Measurements from ENCODE around the gene PIGK.

PIGK gene

DNA sequence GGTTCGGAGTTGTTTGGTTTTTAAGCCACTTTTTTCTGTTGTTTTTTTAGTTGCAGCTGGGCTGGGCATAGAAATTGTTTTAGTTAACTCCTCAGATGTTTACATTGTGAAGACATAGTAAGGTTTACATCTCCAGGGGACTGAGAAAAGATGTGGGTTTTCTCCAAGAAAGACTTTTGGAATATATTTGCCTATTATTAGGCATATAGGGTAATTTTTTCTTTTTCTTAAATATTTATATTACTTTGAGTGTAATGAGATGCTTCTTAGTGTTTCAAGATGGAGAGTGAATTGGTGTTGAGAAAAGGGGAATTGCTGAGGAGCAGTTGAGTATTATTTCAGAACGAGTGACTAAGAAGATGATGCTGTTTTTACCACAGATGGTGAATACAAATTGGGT, 26.6 kb upstream of the PIGK start:
- DNase-seq (ENCODE audit: low read depth, low spot score): no peak
- in situ Hi-C loops (cut with HindIII; ENCODE audit: low sequenced_read_pairs): no loop called here
- H3K4me3 ChIP-seq (ENCODE audit: low read depth, low read length): no peak overlapping the region
- TF ChIP-seq, protein P1, sequence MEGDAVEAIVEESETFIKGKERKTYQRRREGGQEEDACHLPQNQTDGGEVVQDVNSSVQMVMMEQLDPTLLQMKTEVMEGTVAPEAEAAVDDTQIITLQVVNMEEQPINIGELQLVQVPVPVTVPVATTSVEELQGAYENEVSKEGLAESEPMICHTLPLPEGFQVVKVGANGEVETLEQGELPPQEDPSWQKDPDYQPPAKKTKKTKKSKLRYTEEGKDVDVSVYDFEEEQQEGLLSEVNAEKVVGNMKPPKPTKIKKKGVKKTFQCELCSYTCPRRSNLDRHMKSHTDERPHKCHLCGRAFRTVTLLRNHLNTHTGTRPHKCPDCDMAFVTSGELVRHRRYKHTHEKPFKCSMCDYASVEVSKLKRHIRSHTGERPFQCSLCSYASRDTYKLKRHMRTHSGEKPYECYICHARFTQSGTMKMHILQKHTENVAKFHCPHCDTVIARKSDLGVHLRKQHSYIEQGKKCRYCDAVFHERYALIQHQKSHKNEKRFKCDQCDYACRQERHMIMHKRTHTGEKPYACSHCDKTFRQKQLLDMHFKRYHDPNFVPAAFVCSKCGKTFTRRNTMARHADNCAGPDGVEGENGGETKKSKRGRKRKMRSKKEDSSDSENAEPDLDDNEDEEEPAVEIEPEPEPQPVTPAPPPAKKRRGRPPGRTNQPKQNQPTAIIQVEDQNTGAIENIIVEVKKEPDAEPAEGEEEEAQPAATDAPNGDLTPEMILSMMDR (IDR thresholded peaks at IDR 0.05; ENCODE audit: low read depth, low read length): no peak

DNA sequence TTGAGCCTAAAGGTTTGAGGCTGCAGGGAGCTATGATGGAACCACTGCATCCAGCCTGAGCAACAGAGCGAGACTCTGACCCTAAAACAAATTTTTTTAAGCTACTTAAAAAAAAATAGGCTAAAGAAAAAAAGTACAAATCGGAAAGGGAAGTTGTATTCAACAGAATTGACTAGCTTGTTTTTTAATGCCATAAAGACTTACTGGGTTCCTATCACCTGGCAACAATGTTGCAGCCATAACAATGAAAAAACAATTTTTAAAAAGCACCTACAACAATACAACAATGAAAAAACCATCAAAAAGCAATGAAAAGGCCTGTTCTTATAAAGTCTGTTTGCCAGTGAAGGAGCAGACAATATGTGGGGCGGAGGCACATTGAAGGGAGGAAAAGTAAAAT, 20.1 kb upstream of the PIGK start:
- in situ Hi-C loops (cut with HindIII; ENCODE audit: low sequenced_read_pairs): no loop called here
- TF ChIP-seq, protein P1 (IDR thresholded peaks at IDR 0.05; ENCODE audit: low read depth, low read length): no peak
- DNase-seq (ENCODE audit: low read depth, low spot score): no peak
- no peak overlapping the region for H3K4me3 ChIP-seq (ENCODE audit: low read depth, low read length)

DNA sequence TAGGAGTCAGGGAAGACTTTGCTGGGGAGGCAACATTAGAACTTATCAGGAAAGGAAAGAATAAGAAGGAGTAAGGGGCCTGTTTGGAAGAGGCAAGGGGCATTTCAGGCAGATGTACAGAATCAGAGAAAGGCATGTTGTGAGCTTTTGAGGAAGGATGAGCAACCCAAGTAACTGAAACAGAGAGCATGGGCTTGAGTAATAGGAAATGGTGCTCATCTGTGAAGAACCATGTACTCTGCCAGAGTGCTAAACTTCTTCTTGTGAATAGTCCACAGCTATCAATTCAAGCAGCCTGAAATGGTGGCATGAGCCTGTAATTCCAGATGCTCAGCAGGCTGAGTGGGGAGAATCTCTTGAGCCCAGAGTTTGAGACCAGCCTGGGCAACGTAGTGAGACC, 19.2 kb upstream of the PIGK start:
- in situ Hi-C loops (cut with HindIII; ENCODE audit: low sequenced_read_pairs): no loop called here
- TF ChIP-seq, protein P1 (IDR thresholded peaks at IDR 0.05; ENCODE audit: low read depth, low read length): no peak
- no peak for DNase-seq (ENCODE audit: low read depth, low spot score)

DNA sequence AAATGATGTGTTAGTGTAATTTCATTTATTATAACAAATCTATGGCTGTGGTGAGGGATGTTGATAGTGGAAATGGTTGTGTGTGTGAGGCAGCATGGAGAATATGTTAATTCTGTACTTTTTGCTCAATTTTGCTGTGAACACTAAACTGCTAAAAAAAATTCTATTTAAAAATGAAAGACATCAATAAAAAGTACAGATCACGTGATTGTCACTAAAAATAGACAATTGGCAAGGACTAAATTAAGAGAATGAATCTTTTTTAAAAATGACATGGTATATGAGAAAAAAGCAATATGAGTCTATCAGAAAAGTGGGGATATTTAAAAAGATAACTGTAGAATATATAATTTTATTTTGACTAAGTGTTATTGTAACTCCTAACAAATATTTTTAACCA, 15.7 kb upstream of the PIGK start:
- no peak for DNase-seq (ENCODE audit: low read depth, low spot score)
- TF ChIP-seq, protein P1 (IDR thresholded peaks at IDR 0.05; ENCODE audit: low read depth, low read length): no peak
- in situ Hi-C loops (cut with HindIII; ENCODE audit: low sequenced_read_pairs): no loop called here
- H3K4me3 ChIP-seq (ENCODE audit: low read depth, low read length): no peak overlapping the region

More for the DNA sequence above, 19.2 kb upstream of the PIGK start:
- no peak overlapping the region for H3K4me3 ChIP-seq (ENCODE audit: low read depth, low read length)

DNA sequence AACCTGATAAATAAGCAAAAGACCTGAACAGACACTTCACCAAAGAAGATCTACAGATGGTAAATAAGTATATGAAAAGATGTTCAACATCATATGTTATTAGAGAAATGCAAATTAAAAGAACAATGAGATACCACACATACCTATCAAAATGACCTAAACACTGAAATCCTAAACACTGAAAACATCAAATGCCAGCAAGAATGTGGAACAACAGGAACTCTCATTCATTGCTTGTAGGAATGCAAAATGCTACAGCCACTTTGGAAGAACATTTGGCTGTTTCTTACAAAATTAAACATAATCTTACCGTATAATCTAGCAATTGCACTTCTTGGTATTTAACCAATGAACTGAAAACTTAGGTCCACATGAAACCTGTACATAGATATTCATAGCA, 14.9 kb upstream of the PIGK start:
- no peak for DNase-seq (ENCODE audit: low read depth, low spot score)
- in situ Hi-C loops (cut with HindIII; ENCODE audit: low sequenced_read_pairs): no loop called here
- no peak overlapping the region for H3K4me3 ChIP-seq (ENCODE audit: low read depth, low read length)
- TF ChIP-seq, protein P1 (IDR thresholded peaks at IDR 0.05; ENCODE audit: low read depth, low read length): no peak

DNA sequence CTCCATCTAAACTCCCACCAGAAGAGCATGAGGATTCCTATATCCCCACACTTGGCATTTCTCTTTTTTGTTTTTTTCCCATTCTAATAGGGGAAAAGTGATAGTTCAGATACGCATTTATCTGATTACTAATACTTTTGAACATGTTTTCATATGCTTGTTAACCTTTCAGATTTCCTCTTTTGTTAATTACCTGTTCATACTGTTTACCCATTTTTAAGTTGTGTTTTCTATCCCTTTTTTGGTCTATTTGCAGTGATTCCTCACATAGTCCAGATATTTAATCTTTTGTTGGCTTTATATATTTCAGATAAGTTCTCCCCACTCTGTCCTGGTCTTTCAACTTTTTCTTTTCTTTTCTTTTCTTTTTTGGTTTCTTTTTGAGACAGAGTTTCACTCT, 13.6 kb upstream of the PIGK start:
- in situ Hi-C loops (cut with HindIII; ENCODE audit: low sequenced_read_pairs): no loop called here

More for the DNA sequence above, 13.6 kb upstream of the PIGK start:
- no peak overlapping the region for H3K4me3 ChIP-seq (ENCODE audit: low read depth, low read length)
- DNase-seq (ENCODE audit: low read depth, low spot score): no peak
- TF ChIP-seq, protein P1 (IDR thresholded peaks at IDR 0.05; ENCODE audit: low read depth, low read length): no peak

Data from astrocyte of the spinal cord (primary cell).